SIG-M5 treated with dmso at 0.1 percent for 504 hours (cell line): ENCODE data around the gene NCS1.

Experiments
- DNase-seq: peaks from one replicate; lab custom pipeline; 2025; ENCODE audit not compliant: unreplicated experiment; lab: John Stamatoyannopoulos, UW

The NCS1 gene

DNA sequence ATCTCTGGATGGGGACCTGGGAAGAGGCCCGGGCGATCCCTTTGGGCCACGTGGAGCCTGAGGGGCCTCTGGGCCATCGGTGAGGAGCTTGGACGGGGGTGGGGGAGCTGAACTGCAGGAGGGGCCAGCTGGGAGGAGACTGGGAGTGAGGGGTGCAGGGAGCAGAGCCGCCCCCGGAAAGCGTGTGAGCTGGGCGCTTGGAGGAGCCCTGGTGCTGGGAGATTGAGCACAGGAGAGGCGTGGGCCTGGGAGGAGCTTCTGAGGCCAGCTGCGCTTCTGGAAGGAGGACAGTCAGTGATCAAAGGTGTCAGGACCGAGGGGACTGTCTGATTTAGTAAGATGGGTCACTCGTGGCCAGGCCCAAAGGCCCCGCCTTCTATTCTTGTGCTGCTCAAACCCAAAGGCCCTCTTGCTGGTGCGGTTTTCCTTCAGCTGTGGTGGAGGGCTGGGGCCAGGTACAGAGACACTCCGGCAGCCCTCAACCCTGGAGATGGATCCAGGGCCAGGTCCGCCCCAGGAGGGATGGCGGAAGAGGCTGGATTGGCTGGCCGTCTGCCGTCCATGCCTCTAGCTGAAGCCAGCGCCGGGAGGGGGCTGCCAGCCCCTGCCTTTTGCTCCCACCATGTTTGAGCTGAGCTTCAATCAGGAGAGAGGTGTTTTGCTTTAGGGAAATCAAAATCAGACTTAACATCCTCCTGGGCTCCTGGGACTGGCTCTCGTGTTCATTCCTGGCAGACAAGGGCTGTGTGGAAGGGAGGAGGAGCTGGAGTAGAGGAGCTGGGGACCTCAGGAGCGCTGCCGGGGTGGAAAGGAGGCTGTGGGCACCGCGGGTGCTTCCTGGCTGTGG is 21.6 kb downstream of the NCS1 start:
- no peak for DNase-seq

DNA sequence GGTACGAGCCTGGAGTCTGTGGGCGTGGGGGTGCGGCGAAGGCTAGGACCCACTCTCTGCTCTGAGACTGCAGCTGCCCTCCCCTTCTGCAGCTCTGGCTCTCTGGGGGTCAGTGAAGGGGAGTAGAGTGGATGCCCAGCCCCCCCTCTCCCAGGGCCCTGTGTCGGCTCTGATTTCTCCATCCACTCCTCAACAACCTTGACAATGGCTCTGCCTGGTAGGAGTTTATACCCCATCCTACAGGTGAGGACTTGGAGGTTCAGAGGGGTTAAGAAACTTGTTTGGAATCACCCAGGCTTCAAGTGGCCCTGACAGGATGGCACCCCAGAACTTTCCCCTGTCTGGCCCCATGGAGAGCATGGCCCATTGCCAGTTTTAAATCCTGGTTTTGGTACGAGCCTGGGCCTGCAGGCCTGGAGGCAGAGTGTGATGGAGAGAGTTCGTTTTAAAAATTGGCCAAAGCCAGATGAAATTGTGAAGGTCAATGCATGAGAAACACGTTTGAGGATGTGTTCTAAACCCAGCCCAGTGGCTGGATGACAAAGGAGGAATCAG is 22.3 kb downstream of the NCS1 start:
- DNase-seq = no peak

DNA sequence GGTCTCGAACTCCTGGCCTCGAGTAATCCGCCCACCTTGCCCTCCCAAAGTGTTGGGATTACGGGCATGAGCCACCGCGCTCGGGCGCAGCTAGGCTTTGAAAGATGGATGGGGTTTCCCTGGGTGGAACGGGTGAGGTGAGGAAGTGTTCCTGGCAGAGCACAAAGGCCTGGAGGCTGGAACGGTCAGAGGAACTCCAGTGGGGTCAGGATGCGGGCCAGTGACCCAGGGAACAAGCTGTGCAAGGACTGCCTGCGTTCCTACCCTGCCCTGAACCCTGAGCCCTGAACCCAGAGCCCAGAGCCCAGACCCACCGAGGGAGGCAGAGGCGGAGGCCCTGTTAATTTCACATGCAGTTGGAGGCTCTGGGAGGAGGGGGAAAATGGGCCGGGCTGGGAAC is 23.4 kb downstream of the NCS1 start:
- no peak for DNase-seq

DNA sequence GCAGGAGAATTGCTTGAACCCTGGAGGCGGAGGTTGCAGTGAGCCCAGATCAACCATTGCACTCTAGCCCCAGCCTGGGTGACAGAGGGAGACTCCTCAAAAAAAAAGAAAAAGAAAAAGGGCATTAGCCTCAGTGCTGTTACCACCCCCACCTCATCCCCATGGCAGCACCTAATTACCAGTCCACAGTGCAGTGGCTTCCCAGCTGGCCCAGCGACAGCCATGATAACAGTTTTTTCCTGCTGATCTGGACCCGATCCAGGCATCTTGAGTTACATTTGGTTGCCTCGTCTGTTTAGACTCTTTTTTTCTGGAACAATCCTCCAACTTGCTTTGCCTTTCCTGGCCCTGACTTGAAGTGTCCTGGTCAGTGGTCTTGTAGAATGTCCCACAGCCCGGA is 24.4 kb downstream of the NCS1 start:
- DNase-seq = no peak

DNA sequence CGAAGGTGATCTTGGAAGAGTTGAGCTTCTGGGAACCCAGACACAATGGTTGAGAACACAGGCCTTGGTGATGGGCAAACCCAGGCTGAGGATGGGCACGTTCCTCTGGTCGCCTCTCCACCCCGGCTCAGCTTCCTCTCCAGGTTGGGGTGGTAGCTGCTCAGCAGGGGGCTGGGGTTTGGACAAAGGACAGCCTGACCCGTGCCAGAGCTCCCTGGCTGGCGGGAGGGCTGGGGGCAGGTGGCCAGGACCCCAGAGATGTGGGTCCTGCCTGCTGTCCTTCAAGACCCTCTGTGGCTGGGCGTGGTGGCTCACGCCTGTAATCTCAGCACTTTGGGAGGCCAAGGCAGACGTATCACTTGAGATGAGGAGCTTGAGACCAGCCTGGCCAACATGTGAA is 25.2 kb downstream of the NCS1 start:
- DNase-seq = no peak

DNA sequence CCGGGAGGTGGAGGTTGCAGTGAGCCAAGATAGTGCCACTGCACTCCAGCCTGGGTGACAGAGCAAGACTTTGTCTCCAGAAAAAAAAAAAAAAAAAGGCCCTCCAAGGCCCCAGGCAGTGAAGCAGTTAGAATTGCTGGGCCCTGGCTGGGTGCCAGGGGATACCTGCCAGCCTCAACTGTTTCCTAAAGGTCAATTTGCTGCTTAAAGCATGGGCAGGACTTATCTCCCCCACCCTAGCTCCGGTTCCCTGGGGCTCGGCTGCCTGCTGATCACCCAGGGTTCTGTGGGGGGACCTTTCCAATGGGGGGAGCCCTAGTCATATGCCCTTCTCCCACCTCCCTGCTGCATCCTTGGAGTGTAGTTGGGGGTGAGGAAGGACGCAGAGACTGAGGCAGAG is 25.7 kb downstream of the NCS1 start:
- DNase-seq = no peak

DNA sequence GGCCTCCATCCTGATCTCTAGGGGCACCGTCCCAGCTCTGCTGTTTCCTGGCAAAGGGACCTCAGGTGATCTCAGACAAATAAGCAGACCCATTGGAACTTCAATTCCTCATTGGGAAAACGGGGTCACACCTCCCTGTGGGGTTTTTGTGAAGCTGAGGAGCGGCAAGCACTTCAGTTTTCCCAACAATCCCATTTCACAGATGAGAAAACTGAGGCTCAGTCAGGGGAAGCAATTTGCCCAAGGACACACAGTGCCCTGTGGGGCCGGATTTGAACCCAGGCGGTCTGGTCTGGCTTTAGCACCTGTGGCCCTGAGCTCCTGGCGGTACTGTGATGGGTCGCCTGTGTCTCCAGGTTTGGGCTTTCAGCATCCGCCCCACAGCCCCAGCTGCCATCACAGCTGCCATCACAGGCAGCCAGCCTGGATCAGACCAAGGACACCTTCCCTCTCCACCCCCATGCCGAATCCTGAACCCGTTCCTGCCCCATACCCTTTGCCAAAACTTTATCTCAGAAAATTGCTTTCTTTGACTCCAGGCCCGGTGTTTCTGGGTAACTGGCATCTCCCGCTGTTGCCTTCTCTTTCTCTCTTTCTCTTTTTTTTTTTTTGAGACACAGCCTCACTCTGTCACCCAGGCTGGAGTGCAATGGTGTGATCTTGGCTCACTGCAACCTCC is 26.4 kb downstream of the NCS1 start:
- DNase-seq = no peak

DNA sequence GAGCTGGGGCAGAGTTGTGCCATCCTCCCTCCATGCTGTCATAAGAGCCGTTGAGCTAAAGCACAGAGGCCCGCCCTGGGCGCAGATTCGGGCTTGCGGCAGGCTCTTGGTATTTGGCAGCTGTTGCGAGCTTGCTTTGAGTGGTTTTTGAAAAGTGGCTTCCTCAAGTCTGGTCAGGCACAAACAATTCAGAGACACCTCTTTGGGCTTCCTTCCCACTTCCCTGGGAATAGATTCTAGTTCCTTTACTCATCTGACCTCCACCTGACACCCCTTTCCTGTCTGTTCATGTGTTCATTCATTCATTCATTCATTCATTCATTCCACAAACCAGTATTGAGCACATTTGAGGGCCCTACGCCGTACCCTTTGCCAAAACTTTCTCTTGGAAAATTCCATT is 27.4 kb downstream of the NCS1 start:
- no peak for DNase-seq

DNA sequence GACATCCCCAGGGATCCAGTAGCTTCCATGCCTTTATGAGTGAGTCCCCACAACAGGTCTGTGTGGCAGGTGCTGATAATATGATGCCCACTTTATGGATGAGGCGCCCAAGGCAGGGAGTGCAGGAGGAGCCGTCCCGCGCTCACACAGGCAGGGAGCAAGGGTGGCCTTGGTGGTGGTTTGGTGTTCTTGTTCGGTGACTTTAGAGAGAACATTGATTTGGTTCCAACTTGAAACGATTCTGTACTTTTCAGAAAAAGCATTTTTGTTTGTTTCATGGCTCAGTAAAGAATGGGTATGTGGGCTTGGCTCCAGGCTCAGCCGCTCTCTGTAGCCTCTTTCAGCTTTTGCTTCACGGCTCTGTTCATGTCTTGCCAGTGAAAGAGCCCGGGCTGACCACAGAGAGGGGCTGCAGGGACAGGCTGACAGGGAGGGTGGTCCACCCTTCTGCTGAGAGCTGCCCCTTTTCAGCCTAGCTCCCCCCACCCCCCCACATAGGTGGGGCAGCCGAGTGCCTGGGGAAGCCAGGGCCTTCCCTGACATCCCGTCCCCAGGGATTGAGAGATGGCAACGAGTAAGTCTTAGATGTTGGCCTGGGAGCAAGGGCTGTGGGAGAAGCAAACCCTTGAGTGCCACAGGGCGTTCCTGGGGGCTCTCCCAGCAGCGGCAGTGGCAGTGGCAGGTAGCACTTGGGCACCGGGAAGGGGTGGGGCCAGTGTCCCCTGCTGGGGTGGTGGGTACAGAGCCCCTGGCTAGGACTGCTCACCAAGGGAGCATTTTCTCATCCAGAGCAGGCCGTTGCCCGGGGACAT is 28.0 kb downstream of the NCS1 start:
- DNase-seq = no peak

DNA sequence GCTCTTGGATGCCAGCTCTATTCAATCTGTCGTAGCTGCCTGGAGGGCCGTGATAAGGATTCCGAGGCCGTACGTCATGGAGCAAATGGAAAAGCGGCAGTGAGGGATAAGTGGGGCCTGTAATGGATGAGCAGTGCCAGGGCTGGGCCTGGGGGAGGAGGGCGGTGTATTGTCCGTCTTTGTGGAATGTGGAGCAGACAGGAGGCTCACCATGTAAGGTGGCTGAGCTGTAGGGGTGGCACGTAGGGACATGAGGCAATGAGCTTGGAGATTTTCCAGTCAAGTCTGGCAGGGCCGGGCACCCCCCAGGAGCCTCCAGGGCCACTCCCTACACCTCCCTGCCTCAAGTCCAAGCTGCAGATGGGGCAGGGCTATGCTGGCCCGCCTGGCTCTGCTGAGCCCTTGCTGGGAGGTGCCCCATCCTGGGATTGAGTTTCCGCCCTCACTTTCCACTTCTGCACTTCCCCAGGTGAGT is 29.2 kb downstream of the NCS1 start:
- DNase-seq = no peak

DNA sequence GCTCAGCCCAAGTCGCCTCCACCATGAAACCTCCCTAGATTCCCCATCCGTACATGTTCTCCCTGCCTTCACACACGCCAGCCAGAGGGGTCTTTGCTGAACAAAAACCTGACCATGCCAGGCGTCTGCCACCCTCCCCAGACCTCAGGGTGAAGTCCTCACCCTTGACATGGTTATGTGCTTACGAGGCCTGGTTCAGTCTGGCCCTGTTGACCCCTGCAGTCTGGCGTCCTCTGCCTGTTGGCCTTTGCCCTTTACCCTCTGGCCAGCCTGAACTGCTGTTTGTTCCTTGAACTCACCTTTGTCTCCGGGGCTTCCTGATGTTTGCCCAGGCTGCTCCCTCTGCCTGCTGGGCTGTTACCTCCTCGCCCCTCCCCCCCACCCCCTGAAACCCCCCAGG is 29.8 kb downstream of the NCS1 start:
- DNase-seq = no peak

DNA sequence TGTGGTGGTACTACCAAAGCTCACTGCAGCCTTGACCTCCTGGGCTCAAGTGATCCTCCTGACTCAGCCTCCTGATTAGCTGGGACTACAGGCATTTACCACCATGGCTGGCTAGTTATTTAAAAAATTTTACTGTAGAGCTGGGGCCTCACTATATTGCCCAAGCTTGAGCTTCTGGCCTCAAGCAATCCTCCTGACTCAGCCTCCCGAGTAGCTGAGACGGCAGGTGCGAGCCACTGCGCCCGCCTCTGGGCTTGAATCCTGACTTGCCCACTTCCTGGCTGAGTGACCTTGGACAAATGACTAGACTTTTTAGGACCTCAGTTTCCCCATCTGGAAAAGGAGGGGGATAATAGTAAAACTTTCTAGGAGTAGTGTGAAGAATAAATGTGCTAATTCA is 32.1 kb downstream of the NCS1 start:
- DNase-seq = no peak

DNA sequence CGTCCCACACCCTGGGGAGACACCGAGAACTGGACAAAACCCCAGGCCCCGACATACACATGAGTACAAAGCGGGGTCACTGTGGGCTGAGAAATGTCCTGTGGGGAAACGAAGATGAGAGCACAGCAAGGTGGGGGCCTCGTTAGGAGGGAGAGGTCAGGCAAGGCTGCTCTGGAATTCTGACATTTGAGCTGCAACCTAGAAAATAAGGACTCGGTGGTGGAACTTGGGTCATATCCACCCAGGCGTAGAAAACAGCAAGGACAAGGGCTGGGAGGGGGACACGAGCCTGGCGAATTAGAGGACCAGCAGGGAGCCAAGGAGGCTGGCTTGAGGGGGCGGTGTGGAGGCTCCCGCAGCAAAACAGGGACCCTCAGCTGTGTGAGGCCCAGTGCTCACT is 32.8 kb downstream of the NCS1 start:
- no peak for DNase-seq

DNA sequence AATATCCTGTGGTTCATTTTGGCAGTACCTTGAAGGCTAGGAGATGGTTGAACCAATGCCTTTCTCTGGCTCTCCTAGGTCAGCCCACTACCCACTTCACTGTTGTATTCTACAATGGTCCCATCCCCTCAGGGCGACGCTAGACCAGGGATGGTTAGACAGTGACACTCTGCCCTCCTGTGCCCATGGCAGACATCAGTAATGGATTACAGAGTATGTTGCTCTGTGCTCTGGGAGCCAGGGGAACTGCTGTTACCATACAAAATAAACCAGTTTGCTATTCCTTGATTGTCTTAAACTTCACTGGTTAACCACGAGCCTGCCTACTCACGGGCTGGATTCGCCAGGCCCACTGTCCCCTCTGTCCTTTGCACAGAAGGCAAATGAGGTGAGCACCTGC is 33.7 kb downstream of the NCS1 start:
- no peak for DNase-seq

DNA sequence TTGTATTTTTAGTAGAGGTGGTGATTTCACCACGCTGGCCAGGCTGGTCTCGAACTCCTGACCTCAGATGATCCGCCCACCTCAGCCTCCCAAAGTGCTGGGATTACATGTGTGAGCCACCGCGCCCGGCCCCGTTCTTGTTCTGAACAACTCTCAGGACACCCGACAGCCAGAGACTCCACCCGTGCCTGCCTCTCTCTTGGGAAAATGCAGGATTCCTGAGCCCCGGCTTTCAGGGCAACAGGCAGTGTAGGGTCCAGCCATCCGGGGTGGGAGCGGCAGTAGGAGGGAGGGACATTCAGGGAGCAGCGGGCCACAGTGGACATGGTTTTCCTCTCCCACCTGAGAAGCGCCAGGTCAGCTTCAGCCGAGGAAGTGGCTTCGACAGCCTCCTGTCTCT is 34.4 kb downstream of the NCS1 start:
- DNase-seq = no peak

DNA sequence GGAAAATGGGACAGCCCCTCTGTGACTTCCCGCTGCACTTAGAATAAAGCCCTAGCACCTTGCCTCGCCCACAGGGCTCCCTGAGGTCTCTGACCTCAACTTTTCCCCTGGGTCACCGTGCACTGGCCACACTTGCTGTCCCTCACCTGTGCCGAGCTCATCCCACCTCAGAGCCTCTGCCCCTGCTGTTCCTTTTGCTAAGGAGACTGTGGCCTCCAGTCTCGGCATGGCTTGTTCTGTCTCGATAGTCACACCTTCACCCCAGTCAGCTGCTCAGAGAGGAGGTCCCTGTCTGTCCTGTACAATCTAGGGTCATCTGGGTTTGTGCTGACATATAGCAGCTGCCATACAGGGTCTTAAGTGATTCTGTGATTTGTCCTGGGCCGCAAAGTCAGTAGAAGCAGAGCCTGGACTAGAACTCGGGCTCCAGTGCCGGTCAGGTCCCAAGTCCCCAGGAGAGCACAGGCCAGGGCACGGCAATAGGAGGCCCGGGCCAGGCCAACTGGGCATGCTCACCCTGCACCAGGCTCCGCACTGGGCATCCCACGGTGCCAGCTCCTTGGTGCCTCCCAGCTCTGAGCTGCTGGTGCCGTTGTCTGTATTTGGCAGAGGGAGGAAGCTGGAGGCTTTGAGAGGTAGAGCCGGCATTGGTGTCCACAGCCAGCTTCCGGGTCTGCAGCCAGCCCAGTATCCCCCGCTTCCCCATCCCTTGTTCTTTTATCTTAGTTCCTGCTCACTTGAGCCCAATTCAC is 35.2 kb downstream of the NCS1 start:
- DNase-seq = no peak

DNA sequence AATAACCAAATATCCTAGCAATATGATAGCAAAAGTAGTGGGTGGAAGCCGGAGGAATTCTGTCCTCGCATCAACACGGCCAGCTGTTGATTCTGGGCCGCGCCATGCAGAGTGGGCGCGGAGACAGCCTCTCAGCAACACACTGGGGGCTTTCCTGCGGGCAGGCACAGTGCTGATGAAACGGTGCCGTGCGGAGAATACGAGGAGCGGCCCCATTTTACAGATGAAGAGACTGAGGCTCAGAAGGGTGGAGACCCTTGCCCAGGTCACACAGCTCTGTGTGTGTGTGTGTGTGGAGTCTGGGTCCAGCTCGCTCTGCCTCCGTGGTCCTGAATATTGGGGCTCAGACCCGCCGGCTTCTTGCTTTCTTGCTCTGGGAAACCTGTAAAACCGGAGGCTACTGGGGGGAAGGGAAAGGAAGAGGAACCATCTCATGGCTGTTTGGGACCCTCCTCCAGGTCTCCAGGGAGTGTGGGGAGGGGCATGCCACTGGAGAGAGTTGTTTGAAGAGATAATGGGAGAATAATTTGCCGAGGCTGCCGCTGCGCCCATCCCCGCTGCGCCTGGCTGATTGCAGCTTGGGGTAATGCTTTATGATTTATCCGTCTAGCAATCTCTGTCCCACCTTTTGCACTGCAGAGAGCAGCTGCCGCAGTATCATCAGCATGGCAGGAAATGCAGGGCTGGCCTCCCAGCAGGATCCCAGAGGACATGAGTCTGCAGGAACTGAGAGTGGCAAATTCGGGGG is 36.6 kb downstream of the NCS1 start:
- DNase-seq = no peak

DNA sequence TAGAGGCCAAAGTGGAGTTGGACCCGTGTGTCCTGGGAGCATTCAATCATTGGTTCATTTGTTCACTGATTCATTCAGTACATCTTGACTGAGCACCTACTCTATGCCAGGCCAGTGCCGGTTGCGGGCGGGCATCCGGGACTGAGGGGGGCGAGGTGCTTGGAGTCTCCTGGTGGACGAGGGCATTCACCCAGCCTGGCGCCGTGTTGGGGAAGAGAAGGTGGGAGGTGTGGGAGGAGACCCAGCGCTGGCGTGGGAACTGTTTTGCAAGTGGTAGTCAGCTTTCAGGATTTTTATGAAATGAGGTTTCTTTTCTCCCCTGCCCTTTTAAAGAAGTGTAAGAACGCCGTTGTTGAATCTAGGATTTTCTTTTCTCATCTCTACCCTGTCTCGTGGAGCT is 37.2 kb downstream of the NCS1 start:
- no peak for DNase-seq

DNA sequence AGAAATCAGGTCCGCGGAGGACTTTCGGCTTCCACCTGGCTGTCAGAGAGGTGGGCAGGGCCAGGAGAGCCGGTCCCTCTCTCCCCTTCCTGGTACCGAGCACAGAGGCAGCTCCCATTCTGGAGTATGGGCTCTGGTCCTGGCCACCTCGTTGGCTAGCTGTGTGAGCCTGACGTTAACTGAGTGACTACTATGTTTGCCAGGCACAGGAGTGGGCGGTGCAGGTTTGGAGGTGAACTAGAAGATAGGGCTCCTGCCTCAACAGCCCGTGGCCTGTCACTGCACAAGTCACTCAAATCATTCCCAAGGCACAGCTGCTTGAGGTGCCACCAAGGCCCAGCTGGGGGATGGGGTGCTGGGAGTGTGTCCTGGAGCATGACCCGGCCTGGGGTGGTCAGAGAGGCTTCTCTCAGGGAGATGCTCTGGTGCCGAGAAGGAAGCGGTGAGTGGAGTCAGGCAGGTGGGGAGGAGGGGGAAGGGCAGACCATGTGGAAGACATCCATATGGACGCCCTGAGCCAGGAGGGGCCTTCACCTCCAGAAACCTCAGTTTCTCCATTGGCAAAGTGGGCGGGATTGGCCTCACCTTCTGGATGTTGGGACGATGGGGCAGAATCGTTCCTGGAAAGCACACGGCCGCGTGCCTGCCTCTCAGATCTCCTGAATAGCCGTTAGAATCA is 39.5 kb downstream of the NCS1 start:
- DNase-seq = no peak
